Measurements from ENCODE around the gene TAPBP.
A peak's percentile ranks its signal among the peaks of the same experiment; 100 is the strongest.

The TAPBP gene

DNA sequence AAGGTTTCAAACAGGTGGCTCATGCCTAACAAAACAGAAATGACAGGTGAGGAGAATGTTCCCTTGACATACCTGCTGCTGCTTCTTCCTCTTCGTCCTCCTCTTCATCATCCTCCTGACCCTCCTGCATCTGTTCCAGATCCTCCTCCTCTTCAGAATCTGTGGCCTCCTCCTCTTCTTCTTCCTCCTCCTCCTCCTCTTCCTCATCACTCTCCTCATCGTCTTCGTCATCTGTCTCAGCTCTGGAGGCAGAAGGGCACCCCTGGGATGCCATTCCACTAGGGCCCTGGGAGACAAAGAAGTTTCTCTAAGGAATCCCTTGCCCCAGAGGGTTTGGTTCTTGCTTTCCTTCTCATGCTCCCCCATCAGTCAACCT lies 6.0 kb upstream of the TAPBP start:
- DNase-seq (ENCODE audit: low spot score): no peak

DNA sequence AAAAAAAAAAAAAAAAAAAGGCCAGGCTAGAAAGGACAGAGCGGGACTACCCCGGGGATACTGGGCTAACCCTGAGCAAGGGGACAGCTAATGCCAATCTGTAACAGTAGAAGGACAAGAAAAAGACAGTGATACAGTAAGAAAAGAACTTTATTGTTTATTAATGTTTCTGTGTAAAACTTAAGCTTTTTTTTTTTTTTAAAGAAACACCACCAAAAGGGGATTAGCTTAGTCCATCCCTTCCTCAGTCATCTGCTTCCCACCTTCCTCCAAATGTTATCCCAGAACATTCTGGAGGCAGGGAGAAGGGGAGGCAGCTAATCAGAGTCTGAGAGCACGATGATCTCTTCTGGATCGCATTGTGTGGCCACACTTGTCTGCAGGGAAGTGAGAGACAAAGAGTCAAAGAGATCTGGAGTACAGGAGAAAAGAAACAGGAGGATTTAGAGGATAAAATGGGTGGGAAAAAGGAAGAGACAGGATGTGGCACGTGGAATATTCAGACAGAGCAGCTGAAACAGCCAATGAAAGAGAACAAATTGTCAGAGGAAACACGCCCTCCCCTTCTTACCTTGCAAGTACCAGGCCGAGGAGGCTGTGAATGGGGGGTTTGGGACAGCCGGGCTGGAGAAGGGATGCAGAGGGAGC lies 4.7 kb upstream of the TAPBP start:
- no peak for DNase-seq (ENCODE audit: low spot score)

DNA sequence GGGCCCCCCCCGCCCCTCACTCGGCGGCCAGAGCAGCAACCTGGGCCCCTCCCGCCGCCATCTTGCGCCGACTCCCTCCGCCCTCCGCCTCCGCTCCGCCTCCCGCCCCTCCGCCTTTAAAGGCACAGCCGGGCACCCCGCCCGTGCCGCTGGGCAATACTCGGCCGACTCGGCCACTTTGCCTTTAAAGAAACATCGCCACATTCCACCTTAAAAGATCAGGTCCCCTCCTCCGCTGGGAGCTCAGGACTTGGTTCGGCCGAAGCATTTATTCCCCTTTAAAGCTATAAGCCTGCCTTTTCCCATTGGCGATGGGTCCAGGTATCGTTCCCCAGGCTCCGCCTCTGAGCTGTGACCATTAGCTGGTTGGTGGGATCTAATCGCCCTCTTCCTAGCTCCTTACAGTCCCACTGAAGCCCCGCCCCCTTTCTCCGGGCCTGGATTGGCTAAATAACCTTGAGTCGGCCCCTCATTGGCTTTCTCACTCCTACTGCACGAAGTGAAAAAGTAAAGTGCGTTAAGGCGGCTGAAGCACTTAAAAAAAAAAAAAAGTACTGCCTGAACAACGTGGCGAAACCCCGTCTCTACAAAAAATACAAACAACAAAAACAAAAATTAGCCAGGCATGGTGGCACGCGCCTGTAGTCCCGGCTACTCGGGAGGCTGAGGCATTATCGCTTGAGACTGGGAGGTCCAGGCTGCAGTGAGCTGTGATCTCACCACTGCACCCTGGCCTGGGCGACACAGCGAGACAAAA lies 4.0 kb upstream of the TAPBP start, which contains the start of gene ZBTB22:
TSS of gene ZBTB22 (minus strand) at position 76 of the 757 bp plus-strand sequence. CDS start 828 bp downstream, outside the sequence.
- DNase-seq (ENCODE audit: low spot score): peak; percentile 97

DNA sequence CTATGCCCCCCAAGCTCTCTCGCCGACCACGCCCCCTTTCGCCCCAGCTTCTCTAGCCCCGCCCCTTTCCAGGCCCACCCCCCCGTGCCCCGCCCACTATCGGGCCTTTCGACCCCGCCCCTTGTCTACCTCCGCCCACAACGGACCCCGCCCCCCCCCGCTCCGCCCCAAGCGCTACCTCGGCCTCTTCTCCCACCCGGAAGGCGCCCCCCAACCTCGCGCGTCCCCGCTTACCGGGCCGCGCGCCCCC lies 3.5 kb upstream of the TAPBP start:
- no peak for DNase-seq (ENCODE audit: low spot score)

DNA sequence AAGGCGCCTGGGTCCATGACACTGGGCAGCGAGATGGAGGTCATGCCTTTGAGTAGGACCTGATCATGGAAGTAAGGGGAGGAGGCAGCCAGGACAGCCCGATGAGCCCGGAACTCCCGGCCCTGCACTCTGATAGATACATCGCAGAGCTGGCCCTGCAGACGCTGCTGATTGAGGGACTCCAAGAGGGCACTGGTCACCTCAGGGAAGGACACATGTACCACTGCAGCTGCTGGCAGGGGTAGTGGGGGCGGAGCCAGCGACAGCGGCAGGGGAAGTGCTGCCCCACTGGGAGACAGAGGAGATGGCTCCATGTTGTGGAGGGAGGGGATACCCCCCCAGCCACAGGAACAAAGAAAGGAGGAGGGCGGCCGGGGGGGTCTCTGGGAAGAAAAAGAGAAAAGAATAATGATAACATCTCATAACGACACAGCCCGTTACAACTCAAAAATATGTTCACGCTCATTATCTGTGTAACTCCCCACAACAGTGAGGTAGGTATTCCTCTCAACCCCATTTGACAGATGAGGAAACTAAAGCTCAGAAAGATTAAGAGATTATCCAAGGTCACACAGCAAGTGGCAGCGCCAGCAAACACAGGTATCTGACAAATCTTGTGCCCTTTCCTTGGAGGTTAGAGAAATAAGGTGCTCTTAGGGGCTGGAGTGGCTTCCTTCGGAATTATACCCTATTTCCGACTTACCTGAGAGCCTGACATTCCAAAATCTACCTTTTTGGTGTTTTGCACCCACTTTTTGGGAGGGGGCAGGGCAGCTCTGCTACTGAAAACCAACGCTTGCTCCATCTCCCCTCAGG lies 2.9 kb upstream of the TAPBP start:
- DNase-seq (ENCODE audit: low spot score): no peak

DNA sequence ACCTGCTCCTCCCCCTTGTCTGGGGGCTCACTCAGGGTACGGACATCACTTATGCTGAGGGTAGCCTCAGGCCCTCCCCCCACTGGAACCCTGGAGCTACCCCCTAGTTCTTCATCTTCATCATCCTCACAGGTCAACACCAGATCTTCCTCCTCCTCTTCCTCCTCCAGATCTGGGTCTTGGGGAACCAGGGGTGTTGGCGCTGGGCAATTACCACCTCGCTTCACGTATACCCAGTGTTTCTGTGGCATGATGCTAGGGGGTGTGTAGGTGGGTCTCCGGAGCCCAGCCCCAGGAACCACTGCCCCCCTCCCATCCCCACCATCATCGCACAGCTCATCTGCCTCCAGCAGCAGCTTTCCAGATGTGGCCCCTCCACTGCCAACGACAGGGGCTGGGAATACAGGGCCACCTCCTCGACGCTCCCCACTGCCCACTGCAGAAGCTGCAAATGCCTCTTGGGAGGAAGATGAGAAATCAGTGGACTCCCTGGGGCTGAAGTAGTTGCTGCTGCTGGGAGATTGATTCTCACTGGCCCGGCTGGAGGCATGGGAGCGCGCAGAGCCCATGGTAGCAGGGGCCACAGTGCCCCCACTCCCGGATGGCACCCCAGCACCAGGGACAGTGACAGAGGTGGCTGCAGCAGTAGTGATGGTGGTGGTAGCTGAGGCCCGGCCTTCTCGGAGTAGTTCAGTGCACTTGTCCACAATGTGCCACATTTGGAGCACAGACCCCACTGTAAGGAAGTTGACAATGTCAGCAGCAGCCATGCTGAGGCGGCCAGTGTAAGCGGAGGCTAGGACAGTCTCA lies 2.1 kb upstream of the TAPBP start:
- DNase-seq (ENCODE audit: low spot score): no peak

DNA sequence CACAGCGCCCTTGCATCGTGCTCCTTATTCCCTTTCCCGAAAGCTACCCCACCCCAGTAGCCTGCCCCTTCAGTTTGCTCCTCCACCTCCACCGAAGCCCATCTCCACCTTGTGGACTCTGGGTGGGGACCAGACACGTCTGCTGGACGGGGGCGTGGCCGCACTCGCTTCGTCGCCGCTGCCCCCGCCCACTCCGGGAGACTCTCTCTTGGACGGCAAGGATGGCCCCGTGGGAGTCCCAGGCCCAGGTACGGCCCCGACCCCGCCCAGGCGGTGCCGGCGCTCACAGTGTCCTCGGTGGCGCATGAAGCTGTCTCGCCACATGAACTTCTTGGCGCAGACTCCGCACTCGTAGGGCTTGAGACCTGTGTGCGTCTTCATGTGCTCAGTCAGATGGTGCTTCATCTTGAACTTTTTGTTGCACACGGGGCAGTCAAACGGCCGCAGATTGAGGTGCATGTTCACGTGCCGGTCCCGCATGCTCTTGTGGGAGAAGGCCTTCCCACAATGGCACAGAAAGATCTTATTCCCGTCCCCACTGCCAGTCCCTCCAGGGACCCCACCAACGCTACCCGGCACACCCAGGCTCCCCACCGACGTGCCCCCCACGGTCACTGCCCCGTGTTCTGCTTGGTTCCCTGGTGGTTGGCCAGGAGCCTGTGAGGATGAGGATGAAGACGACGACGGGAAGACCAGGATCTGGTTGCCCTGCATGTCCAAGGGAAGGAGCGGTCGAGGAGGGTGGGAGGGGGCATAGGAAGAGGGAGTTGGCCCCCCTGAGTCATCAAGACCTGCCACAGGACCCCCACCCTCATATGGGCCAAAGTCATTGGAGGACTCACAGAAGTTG lies 1.3 kb upstream of the TAPBP start:
- DNase-seq (ENCODE audit: low spot score): no peak

DNA sequence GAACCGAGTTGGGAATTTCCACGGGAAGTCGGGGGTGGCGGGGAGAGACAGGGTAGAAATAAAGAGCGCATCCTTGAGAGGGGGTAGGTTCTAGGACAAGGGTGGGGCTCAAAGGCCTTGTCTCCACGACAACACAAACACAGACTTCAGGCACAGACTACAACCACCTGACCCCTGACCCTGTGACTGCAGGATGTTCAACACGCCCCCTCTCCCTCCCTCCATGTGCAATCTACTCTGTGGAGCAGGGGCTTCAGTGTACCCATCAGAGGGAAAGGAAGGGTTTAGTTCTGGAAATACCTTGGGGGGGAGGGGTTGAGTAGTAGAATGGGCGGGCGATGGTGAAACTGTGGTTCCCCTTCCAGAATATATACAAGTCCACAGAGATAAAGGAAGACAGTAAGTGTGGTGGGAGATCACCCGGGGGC lies 651 bp upstream of the TAPBP start:
- DNase-seq (ENCODE audit: low spot score): peak; percentile 89

DNA sequence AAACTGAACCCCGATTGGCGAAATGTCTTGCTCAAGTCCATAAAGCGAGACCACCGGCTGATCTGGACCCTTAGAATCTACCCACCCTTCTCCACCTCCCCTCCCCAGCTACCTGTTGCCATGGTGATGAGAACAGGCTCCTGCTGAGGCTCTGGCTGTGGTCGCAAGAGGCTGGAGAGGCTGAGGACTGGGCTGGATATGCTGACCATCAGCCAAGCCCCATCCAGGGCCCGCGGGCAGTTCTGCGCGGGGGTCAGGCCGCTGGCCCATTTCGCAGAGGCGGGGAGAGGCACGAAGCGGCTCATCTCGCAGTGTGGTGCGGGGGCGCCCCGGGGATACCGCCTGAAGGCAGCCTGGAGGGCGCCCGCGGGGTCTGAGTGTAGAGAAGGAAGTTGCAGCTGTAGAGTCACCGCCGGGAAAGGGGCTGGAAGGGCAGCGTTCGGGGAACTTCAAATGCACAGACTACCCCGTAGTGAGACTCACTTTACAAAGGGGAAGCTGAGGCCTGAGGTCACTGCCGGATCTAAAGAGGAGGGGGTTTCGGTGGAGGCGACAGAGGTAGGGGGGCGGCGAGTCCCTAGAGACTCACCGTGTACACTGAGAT lies 671 bp downstream of the TAPBP start:
- DNase-seq (ENCODE audit: low spot score): peak; percentile 25

DNA sequence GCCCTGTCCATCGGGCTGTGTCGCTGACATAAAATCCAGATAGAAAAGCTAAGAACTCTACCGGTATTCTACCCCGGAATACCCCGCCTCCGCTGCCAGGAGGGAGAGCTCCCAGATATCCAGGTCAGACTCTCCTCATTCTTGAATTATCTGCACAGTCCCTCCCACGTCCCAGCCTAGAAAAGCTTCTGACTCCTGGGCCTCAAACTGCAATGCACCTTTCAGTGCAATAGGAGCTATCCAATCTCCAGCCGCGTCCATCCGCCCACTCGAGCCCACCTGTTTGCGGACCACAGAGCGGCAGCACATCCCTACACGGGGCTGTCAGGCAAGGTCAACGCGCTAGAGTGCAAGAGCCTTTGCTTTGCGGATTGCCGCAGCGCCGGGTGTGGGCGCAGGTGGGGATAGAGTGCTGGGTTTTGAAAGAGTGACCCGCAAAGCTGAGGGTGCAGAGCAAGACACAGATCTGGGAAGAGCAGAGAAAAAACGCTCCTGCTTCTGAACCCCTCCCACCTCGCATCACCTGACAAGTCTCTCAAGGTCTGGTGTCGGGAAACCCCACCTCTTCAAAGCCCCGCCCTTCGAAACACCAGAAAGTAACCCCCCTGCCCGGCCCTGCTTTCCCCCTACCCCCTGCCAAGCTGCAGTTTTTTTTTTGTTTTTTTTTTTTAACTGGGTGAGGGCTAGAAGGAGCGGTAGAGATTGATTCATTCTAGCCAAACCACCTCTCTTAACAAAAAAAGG lies 1.3 kb downstream of the TAPBP start:
- peak; percentile 91 for DNase-seq (ENCODE audit: low spot score)

DNA sequence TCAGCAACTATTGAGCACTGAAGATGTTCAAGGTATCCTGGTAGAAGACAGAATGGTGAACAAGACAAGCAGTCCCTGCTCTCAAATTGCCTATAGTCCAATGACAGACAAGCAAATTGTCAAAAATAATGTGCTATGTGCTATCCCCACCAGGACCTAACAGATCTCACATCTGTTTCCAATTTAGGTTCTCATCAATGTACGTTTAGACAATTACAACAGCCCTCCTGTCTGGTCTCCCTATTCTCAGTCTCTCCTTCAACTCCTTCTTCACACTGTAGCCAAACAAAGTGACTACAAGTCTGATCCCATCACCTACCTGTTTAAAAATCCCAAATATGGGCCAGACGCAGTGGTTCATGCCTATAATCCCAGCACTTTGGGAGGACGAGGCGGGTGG lies 7.5 kb downstream of the TAPBP start:
- no peak for DNase-seq (ENCODE audit: low spot score)

DNA sequence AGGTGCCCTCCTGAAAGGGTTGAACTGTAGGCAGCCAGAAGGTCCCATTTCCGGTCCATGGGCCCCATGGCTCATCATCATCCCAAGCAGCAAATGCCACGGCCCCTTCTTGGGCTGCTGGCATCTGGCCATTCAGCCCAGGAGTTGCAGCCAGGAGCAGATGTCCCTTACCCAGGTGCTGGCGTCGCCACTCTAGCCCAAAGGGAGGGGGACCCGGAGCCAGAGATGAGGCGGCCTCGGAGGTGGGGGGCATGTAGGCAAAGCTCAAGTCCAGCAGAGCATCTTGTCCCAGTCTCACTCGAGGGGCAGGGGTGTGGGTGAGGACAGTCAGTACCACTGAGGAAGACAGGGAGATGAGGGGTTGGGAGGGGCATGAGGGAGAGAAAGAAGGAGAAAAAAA lies 8.8 kb downstream of the TAPBP start:
- no peak for DNase-seq (ENCODE audit: low spot score)

DNA sequence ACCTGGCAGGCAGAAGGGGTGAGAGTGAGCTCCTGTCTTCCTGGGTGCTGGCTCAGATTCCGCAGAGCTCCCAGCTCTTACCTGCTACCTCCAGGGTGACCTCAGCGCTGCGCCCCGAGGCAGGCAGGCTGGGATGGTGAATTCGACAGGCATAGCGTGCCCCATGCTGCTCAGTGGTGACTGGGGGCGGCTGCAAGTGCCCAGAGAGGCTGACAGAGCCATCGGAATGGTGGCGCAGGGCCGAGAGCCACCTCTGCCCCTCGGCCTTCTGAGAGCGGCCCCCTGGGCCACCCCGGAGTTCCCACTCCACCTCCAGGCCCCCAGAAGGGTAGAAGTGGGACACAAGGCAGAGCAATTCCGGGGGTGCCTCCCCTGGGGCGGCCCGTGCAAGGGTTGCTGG lies 9.7 kb downstream of the TAPBP start:
- no peak for DNase-seq (ENCODE audit: low spot score)

DNA sequence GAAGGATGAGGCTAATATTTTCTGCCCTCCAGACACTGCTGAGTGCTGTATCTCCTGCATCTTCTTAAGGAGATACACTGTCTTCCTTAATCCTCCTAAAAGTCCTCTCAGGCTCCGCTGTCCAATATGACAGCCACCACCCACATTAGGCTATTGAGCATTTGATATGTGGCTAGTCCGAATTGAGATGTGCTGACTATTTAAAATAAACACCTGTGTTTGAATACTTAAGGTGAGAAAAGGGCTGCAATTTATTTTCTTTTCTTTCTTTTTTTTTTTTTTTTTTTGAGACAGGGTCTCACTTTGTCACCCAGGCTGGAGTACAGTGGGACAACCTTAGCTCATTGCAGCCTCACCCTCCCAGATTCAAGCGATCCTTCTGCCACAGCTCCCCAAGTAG lies 12.0 kb downstream of the TAPBP start:
- DNase-seq (ENCODE audit: low spot score): no peak

DNA sequence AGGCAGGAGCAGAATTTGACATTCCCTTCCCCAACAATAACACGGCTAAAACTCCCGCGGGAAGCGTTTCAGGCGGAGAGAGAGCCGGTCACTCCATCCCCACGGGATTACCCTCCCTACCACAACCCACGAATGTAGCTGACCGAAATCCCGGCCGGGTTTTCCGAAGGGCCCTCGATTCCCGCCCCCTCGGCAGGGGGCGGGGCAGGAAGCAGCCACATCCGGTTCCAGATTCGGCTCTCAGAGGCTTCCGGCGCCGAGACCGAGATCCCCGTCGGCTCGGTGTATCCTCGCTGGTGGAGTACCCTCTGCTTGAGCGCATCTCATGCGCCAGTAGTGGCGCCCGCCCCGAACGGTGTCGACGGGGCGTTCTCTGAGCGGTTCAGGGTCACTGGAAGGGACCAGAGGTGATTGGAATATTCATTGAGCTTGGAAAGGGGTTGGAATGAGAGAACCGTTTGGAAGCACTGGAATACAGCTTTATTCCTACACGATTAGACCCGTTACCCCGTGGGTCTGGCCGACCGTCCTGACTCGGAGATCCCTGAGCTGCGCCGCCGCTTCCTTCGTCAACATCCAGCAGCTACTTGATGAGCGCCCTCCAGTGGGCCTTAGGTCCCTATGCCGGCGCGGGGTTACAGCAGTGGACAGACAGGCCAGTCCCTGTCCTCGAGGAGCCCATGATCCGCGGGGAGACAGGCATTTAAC lies 14.5 kb downstream of the TAPBP start:
- peak; percentile 93 for DNase-seq (ENCODE audit: low spot score)

DNA sequence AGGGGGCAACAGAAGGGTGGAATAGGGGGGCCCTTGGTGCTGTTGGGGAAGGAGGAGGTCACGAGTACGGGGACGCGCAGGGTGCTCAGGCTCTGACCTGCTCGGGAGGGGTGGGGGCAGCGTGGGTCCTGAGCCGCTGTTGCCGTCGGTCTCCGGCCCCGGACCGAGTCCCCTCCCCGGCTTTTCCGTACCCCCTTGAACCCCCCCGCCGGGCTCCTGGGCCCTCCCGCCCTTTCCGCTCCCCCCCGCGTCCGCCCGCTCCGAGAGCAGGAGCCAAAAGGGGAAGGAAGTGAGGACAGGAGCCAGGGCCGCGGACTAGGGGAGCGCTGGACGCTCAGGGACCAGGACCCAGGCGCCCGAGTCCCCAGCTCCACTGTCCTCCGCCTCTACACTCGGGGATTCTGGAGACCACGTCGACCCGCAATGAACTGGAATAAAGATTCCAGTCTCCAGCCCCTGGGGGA lies 15.1 kb downstream of the TAPBP start, which contains the start of gene RGL2:
TSS of gene RGL2 (minus strand) at position 170 of the 464 bp plus-strand sequence. CDS start 332 bp downstream, outside the sequence.
- peak; percentile 64 for DNase-seq (ENCODE audit: low spot score)

DNA sequence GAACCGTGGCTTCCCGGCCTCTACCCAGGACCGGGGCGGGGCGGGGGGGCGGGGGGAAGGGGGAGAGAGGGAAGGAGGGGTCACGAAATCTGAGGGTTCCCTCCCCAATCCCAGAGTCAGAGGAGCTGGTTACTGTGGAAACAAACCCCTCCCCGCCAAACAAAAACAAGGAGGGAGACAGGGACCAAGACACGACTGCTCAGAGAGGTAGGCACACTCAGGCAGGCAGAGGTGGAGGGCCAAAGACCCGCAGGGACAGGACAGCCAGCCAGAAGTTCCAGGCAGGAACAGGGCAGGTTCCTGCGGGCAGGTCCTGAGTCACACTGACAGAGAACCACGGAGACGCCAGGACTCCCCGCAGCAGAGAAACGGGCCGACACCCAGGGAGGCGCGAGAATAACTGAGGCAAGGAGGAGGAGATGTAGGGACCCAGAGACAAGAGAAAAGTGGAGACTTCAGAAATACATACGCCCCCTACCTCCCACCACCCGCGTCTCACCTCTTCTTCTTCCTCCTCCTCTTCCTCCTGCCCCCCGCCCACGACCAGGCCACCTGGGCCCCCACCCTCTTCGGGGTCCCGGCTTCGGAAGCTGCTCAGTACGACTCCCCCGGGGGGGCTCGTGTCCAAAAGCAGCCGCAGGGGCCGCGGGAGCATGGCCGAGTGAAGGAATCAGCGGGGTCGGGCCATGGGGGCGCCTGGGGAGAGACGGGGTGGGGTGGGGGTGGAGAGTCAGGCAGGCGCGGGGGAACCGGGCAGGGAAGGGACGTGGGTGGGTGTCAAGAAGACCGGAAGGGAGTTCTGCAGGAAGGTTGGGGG lies 15.7 kb downstream of the TAPBP start:
- DNase-seq (ENCODE audit: low spot score): peak; percentile 87

DNA sequence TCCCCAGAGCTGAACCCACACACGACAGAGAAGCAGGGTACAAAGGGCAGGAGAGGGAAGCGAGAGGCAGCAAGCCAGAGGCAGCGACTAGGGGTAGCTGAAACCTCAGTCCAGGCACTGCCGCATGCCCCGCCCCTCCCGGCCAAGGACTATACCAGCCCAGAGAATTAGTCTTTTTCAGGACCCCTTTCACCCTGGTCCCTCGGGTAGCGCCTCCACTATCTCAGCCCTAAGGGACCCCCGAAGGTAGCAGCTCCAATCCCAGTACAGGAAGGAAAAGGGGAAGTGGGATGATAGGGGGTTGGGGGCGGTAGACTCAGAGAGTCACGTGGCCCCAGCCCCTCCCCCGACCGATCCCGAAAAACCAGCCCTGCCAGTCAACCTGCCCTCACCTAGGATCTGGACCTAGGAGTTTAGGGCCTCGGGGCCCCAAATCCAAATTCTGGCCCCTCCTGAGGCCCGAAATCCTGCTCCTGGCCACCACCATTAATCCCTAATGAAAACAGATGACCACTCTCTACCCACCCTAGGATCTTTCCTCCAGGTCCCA lies 16.4 kb downstream of the TAPBP start:
- no peak for DNase-seq (ENCODE audit: low spot score)

Measured in CD4-positive, alpha-beta T cell treated with Interleukin-15 for 4 hours (primary cell).